ENCODE results near the gene TMEM255B.

GRCh38 chr13:113831061-113831460, 72.0 kb downstream of the TMEM255B start:
- TF ChIP-seq POLR2AphosphoS5 (IDR thresholded peaks at IDR 0.05; ENCODE audit: insufficient read depth, low read depth, low read length) (no peak), CTCF (IDR thresholded peaks at IDR 0.05; ENCODE audit: extremely low read depth in 1 of 2, insufficient read depth in 1 of 2, low read depth in 1 of 2, low read length in 2 of 2) (no peak), EZH2 (IDR thresholded peaks at IDR 0.05; ENCODE audit: borderline replicate concordance, low read depth, low read length, severe bottlenecking) (no peak), POLR2A (IDR thresholded peaks at IDR 0.05; ENCODE audit: low read depth, low read length) (no peak), MAX (IDR thresholded peaks at IDR 0.05; ENCODE audit: insufficient read depth, insufficient read length) (no peak), JUN (IDR thresholded peaks at IDR 0.05; ENCODE audit: borderline replicate concordance, insufficient read depth, insufficient read length, low read depth) (no peak), FOS (IDR thresholded peaks at IDR 0.05; ENCODE audit: borderline replicate concordance, insufficient read depth, low read length) (no peak), MYC (IDR thresholded peaks at IDR 0.05; ENCODE audit: low read depth, low read length) (no peak)
